ENCODE measurements around the gene OOSP4A. TPM values are rescaled to one million over a fixed set of nuclear protein-coding genes. Genes with fewer than 3 reads are reported as not detected.
A peak's percentile ranks its signal among the peaks of the same experiment; 100 is the strongest.

OOSP4A gene
- not detected in 2 replicates for total RNA-seq

- Histone ChIP-seq H3K79me2 (ENCODE audit: insufficient read depth, low read length) (no peaks in the 10 kb centered on the region), H3K4me3 (ENCODE audit: insufficient read depth, low read length) (no peak within 1 kb of the TSS), H3K27me3 (ENCODE audit: insufficient read depth, low read length) (no peaks in the 10 kb centered on the region), H3K27ac (ENCODE audit: low read depth, low read length) (no peak within 1 kb of the TSS), H3K4me2 (ENCODE audit: insufficient read depth, low read length) (no peak within 1 kb of the TSS), H3K9me3 (ENCODE audit: low read depth, low read length) (peaks cover 2% of the 10 kb centered on the region), H4K20me1 (ENCODE audit: insufficient read depth, low read length) (no peaks in the 10 kb centered on the region), H3K4me1 (ENCODE audit: insufficient read depth, low read length) (no peaks in the 10 kb centered on the region), H2AFZ (ENCODE audit: low read length) (no peak within 1 kb of the TSS), H3K36me3 (ENCODE audit: insufficient read depth, low read length) (no peaks in the 10 kb centered on the region)
- no peak for TF ChIP-seq CTCF (IDR thresholded peaks at IDR 0.05; ENCODE audit: extremely low read depth, low read depth, low read length)
- DNase-seq (ENCODE audit: insufficient read length, low spot score, missing footprints): no peak
These were observed at the start of gene OOSP4A for GRCh38 chr11:59963733-59964132. Gene OOSP4A, plus strand, starts transcription at chr11:59964033. Its CDS starts 0 bp downstream, at chr11:59964033.

GRCh38 chr11:59918480-59918879 lies 45.4 kb upstream of the OOSP4A start:
- Histone ChIP-seq H3K4me2 (ENCODE audit: insufficient read depth, low read length) (no peak overlapping the region), H3K27me3 (ENCODE audit: insufficient read depth, low read length) (no peaks in the 10 kb centered on the region), H3K27ac (ENCODE audit: low read depth, low read length) (no peak overlapping the region), H3K4me1 (ENCODE audit: insufficient read depth, low read length) (no peaks in the 10 kb centered on the region), H3K4me3 (ENCODE audit: insufficient read depth, low read length) (no peak overlapping the region), H3K79me2 (ENCODE audit: insufficient read depth, low read length) (no peaks in the 10 kb centered on the region), H3K36me3 (ENCODE audit: insufficient read depth, low read length) (no peaks in the 10 kb centered on the region), H4K20me1 (ENCODE audit: insufficient read depth, low read length) (no peaks in the 10 kb centered on the region), H3K9me3 (ENCODE audit: low read depth, low read length) (no peaks in the 10 kb centered on the region), H2AFZ (ENCODE audit: low read length) (no peak overlapping the region)
- no peak for TF ChIP-seq CTCF (IDR thresholded peaks at IDR 0.05; ENCODE audit: extremely low read depth, low read depth, low read length)
- DNase-seq (ENCODE audit: insufficient read length, low spot score, missing footprints): no peak

- Histone ChIP-seq H3K9me3 (ENCODE audit: low read depth, low read length) (peaks cover 3% of the 10 kb centered on the region), H3K36me3 (ENCODE audit: insufficient read depth, low read length) (no peaks in the 10 kb centered on the region), H2AFZ (ENCODE audit: low read length) (no peak overlapping the region), H3K79me2 (ENCODE audit: insufficient read depth, low read length) (no peaks in the 10 kb centered on the region), H3K4me1 (ENCODE audit: insufficient read depth, low read length) (no peaks in the 10 kb centered on the region), H4K20me1 (ENCODE audit: insufficient read depth, low read length) (no peaks in the 10 kb centered on the region), H3K4me2 (ENCODE audit: insufficient read depth, low read length) (no peak overlapping the region), H3K4me3 (ENCODE audit: insufficient read depth, low read length) (no peak overlapping the region), H3K27me3 (ENCODE audit: insufficient read depth, low read length) (no peaks in the 10 kb centered on the region), H3K27ac (ENCODE audit: low read depth, low read length) (no peak overlapping the region)
- peak; percentile 42 for TF ChIP-seq CTCF (IDR thresholded peaks at IDR 0.05; ENCODE audit: extremely low read depth, low read depth, low read length)
- no peak for DNase-seq (ENCODE audit: insufficient read length, low spot score, missing footprints)
These were observed 44.7 kb upstream of the OOSP4A start for GRCh38 chr11:59918987-59919589.

GRCh38 chr11:59923813-59924212 lies 40.0 kb upstream of the OOSP4A start:
- H3K79me2 ChIP-seq (ENCODE audit: insufficient read depth, low read length): no peaks in the 10 kb centered on the region
- H3K4me2 ChIP-seq (ENCODE audit: insufficient read depth, low read length): no peak overlapping the region
- no peak for DNase-seq (ENCODE audit: insufficient read length, low spot score, missing footprints)
- no peaks in the 10 kb centered on the region for H3K36me3 ChIP-seq (ENCODE audit: insufficient read depth, low read length)
- peaks cover 3% of the 10 kb centered on the region for H3K9me3 ChIP-seq (ENCODE audit: low read depth, low read length)
- H3K4me1 ChIP-seq (ENCODE audit: insufficient read depth, low read length): no peaks in the 10 kb centered on the region
- H3K27me3 ChIP-seq (ENCODE audit: insufficient read depth, low read length): no peaks in the 10 kb centered on the region
- H2AFZ ChIP-seq (ENCODE audit: low read length): no peak overlapping the region
- no peak for TF ChIP-seq CTCF (IDR thresholded peaks at IDR 0.05; ENCODE audit: extremely low read depth, low read depth, low read length)
- H4K20me1 ChIP-seq (ENCODE audit: insufficient read depth, low read length): no peaks in the 10 kb centered on the region
- no peak overlapping the region for H3K27ac ChIP-seq (ENCODE audit: low read depth, low read length)
- H3K4me3 ChIP-seq (ENCODE audit: insufficient read depth, low read length): no peak overlapping the region

Data from osteoblast (primary cell).